A673 (cell line): Measurements from ENCODE around the gene SEC16A. TPM values are rescaled to one million over a fixed set of nuclear protein-coding genes. Genes with fewer than 3 reads are reported as not detected.

Experiments used
- BruUV-seq: library from RNA; stranded (reverse); fragments of 400-500 nt; replicated peaks from 2 replicates; lab custom pipeline; 2021; lab: Mats Ljungman, UMichigan
- CTCF ChIA-PET: fragments of 300-600 bp; sonication (Branson Sonifier 250); formaldehyde crosslinking; loops from one replicate; lab custom pipeline; 2022; ENCODE audit warnings: antibody characterized with exemption; lab: Charles Lee
- POLR2A ChIA-PET: fragments of 300-600 bp; sonication (Branson Sonifier 250); formaldehyde crosslinking; loops from one replicate; lab custom pipeline; 2022; ENCODE audit warnings: antibody characterized with exemption; ENCODE audit not compliant: low non-redundant PET; lab: Charles Lee
- DNase-seq: peaks from one replicate; pipeline ENCODE4 v3.0.0-alpha.2; 2015; ENCODE audit warnings: low spot score
- H3K27ac ChIP-seq: fragments of 200-600 bp; sonication (generic); 2 replicates; pipeline ENCODE4 v1.5.1; 2016; ENCODE audit warnings: mixed run types, low read depth, mild to moderate bottlenecking, mixed read lengths, antibody characterized with exemption, low read length; ENCODE audit not compliant: poor library complexity, severe bottlenecking
- H3K27me3 ChIP-seq: fragments of 200-600 bp; sonication (generic); replicated peaks from 2 replicates; pipeline ENCODE4 v1.6.1; 2017; ENCODE audit warnings: mixed run types, low read depth, mild to moderate bottlenecking, mixed read lengths, antibody characterized with exemption, low read length; ENCODE audit not compliant: insufficient read depth, poor library complexity
- H3K36me3 ChIP-seq: fragments of 200-600 bp; sonication (generic); 2 replicates; pipeline ENCODE4 v1.6.1; 2016; ENCODE audit warnings: mixed run types, mild to moderate bottlenecking, mixed read lengths, antibody characterized with exemption, low read length; ENCODE audit not compliant: insufficient read depth, poor library complexity, severe bottlenecking
- H3K4me1 ChIP-seq: fragments of 200-600 bp; sonication (generic); 2 replicates; pipeline ENCODE4 v1.6.1; 2017; ENCODE audit warnings: mixed run types, mild to moderate bottlenecking, mixed read lengths, antibody characterized with exemption, low read length; ENCODE audit not compliant: insufficient read depth, poor library complexity, severe bottlenecking
- H3K4me3 ChIP-seq: fragments of 200-600 bp; sonication (generic); 2 replicates; pipeline ENCODE4 v1.5.1; 2016; ENCODE audit warnings: low read depth, mixed run types, mild to moderate bottlenecking, mixed read lengths, low read length; ENCODE audit not compliant: poor library complexity, severe bottlenecking
- H3K9me3 ChIP-seq: fragments of 200-600 bp; sonication (generic); 2 replicates; pipeline ENCODE4 v1.6.1; 2016; ENCODE audit warnings: mixed run types, low read depth, mild to moderate bottlenecking, mixed read lengths, antibody characterized with exemption, low read length; ENCODE audit not compliant: poor library complexity, severe bottlenecking
- EZH2 ChIP-seq: fragments of 200-600 bp; sonication (generic); IDR thresholded peaks from 2 replicates; pipeline ENCODE4 v1.6.1; 2017; ENCODE audit warnings: borderline replicate concordance, low read depth, mild to moderate bottlenecking, mixed read lengths, antibody characterized with exemption, low read length; ENCODE audit not compliant: poor library complexity, severe bottlenecking
- intact Hi-C: fragments of 100-400 bp; cut with micrococcal nuclease; formaldehyde crosslinking; loops from one replicate; pipeline ENCODE4 v1.10.0; 2022; ENCODE audit not compliant: unreplicated experiment
- total RNA-seq: library from RNA; stranded (reverse); gene quantifications from 2 replicates; pipeline ENCODE4 v1.2.3, GENCODE V29; 2021
- TF ChIP-seq, protein P1 (sequence below): fragments of 300-800, 200-600 bp; sonication (generic); conservative IDR thresholded peaks from 2 replicates; pipeline ENCODE4 v1.5.1; 2017; ENCODE audit warnings: low read depth, mild to moderate bottlenecking, antibody characterized with exemption, low read length, moderate library complexity, mixed read lengths

Gene SEC16A
- total RNA-seq, 1 experiment from 2014 or later: 72.9 TPM

DNA sequence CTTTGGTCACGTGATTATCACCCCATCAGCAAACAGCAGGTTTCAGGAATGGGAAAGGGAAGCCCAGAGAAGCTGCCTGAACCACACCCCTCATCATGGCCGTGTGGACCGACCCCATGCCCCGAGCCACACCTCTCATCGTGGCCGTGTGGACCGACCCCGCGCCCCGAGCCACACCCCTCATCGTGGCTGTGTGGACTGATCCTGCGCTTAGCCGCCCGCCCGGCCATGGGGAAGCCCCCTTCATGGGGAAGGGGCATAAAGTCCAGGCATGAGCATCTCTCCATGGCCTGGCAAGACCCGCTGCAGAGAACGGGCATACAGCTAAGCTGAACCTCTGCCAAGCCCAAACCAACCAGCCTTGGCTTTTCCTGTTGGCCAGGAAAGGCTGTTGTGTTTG lies 89.3 kb downstream of the SEC16A start:
- CTCF ChIA-PET: no interaction called here
- DNase-seq: no peak
- no peaks in the 10 kb centered on the region for H3K9me3 ChIP-seq
- H3K4me3 ChIP-seq: no peak overlapping the region
- H3K27me3 ChIP-seq: no peaks in the 10 kb centered on the region
- no peak overlapping the region for H3K27ac ChIP-seq
- H3K4me1 ChIP-seq: no peaks in the 10 kb centered on the region
- BruUV-seq: no TSS peak
- H3K36me3 ChIP-seq: peaks cover 70% of the 10 kb centered on the region
- intact Hi-C loops: no loop called here
- TF ChIP-seq EZH2: no peak
- TF ChIP-seq, protein P1, sequence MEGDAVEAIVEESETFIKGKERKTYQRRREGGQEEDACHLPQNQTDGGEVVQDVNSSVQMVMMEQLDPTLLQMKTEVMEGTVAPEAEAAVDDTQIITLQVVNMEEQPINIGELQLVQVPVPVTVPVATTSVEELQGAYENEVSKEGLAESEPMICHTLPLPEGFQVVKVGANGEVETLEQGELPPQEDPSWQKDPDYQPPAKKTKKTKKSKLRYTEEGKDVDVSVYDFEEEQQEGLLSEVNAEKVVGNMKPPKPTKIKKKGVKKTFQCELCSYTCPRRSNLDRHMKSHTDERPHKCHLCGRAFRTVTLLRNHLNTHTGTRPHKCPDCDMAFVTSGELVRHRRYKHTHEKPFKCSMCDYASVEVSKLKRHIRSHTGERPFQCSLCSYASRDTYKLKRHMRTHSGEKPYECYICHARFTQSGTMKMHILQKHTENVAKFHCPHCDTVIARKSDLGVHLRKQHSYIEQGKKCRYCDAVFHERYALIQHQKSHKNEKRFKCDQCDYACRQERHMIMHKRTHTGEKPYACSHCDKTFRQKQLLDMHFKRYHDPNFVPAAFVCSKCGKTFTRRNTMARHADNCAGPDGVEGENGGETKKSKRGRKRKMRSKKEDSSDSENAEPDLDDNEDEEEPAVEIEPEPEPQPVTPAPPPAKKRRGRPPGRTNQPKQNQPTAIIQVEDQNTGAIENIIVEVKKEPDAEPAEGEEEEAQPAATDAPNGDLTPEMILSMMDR: no peak
- POLR2A ChIA-PET: no interaction called here

DNA sequence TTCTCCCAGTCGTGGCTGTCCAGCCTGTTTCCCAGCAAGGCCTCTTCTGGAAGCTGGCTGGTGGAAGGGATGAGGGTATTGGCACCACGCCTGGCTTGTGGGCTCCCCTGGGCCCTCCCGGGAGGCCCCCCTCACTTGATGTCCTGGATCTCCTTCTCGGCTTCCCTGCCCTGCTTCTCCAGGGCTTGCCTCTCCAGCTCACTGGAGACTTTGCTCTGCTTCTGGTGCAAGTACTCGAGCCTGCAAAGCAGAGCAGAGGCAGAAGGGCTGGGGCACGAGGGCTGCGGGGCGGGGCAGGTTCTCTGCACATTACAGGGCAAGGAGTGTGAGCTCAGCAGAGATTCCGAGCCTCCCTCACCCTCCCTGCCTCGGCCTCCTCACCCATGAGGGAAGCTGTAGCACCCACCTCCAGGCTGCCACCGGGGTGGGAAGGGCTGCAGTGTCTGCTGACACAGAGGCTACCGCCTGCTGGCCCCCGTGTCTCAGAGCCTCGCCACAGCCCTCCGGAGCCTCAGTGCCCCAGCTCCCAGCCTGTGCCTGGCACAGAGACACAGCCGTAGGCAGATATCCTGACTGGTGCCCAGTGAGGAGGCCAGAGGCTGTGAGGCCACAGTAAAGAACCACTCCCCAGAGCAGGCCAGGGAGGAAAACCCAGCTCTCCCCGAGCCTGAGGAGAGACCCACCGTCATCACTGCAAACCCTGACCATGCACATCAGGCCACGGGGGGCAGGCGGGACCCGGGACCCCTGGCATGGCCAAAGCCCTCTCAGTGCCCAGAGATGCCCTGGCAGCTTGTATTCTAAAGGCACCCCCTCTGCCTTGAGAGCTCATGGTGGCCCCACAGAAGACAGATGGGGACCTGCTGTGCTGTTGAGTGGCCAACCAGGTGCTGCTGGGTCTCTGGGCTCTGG lies 90.0 kb downstream of the SEC16A start:
- H3K36me3 ChIP-seq: peaks cover 71% of the 10 kb centered on the region
- H3K4me3 ChIP-seq: no peak overlapping the region
- no peaks in the 10 kb centered on the region for H3K4me1 ChIP-seq
- no peaks in the 10 kb centered on the region for H3K27me3 ChIP-seq
- POLR2A ChIA-PET: no interaction called here
- DNase-seq: no peak
- TF ChIP-seq, protein P1: no peak
- no peak for TF ChIP-seq EZH2
- H3K27ac ChIP-seq: no peak overlapping the region
- CTCF ChIA-PET: no interaction called here
- H3K9me3 ChIP-seq: no peaks in the 10 kb centered on the region
- no TSS peak for BruUV-seq
- intact Hi-C loops: no loop called here

DNA sequence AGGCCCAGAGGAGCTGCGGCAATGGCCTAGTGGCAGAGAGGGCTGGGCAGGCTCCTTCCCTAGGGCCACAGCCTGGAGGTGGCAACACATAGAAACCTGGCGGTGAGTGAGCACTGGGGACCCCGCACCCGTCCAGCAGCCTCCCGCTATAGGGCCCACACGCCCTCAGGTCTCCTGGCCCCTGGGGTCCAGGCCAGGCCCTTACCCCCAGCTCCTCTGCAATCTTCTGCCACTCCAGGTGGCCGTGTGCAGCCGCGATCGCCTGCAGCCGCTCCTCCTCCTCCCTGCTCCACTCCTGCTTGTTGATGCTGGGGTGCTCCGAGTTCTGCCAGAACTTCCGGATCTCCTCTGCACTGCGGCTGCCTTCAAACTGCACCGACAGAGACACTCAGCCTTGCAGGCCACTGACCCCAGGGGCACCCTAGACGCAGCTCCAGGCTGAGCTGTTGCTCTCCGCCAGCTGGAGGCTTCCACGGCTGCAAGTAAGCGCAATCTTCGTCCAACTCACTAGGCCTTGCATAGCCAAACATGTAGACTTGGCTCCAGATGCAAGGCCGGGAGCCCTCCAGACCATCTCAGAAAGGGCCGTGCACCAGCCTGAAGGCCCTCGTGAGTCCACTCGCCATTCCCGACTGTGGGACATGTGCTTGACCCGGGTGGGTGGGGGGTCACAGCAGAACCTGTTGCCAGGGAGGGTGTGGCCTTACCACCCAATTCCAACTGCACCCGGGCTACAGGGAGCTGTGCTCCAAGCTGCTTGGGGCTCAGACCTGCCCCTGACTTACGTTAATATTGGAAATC lies 90.9 kb downstream of the SEC16A start:
- peaks cover 78% of the 10 kb centered on the region for H3K36me3 ChIP-seq
- H3K4me1 ChIP-seq: no peaks in the 10 kb centered on the region
- H3K9me3 ChIP-seq: no peaks in the 10 kb centered on the region
- no TSS peak for BruUV-seq
- no peak for DNase-seq
- intact Hi-C loops: no loop called here
- no peak for TF ChIP-seq EZH2
- TF ChIP-seq, protein P1: no peak
- H3K27me3 ChIP-seq: no peaks in the 10 kb centered on the region
- no peak overlapping the region for H3K4me3 ChIP-seq
- POLR2A ChIA-PET: interaction anchor here (0.5 kb wide), 1 partner anchor 1188 kb away, joined by 3 read pairs; no protein-coding TSS in a partner anchor
- H3K27ac ChIP-seq: no peak overlapping the region
- CTCF ChIA-PET: no interaction called here
